HFF-Myc (cell line): Measurements from ENCODE around the gene POLR1E.

ENCODE experiments used
- DNase-seq: peaks from one replicate; pipeline ENCODE4 v3.0.0-alpha.2; 2011; ENCODE audit warnings: low read depth; ENCODE audit errors: extremely low read depth
- H3K4me3 ChIP-seq: replicated peaks from 2 replicates; pipeline ENCODE4 v1.5.1; 2011; ENCODE audit warnings: low read depth, mild to moderate bottlenecking, control low read depth, low read length
- TF ChIP-seq, protein P1 (sequence below): IDR thresholded peaks from 2 replicates; pipeline ENCODE4 v1.5.1; 2012; ENCODE audit warnings: mild to moderate bottlenecking, low read depth, low read length, control low read depth; ENCODE audit errors: missing control alignments

Gene POLR1E

DNA sequence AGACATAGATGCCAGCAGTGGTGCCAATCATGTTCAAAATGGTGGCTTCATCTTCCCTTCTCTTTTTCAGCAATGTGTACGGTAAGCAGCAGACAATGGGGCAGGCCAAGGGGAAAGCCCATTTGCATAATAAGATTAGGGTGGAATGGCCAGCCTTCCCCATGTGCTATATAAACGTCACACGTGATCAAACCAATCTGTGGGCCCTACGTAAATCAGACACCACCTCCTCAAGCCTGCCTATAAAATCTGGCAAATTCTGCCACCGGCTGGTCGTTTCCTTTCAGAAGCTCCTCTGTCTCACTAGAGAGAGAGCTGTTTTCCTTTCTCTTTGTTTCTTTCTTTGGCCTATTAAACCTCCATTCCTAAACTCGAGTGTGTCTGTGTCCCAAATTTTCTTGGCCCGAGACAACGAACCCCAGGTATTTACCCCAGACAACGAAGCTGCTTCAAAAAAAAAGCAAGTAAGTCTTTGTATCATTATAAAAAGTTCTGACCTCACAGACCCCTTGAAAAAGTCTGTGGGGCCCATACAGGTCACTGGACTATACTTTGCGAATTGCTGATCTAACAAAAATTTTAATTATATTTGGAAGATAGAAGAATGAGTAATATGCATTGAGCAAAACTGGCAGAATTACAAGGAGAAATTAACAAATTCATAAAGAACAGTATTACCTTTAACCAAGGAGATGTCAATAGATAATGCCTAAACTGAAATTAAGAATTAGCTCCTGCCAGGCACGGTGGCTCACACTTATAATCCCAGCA lies 35.7 kb upstream of the POLR1E start:
- TF ChIP-seq, protein P1, sequence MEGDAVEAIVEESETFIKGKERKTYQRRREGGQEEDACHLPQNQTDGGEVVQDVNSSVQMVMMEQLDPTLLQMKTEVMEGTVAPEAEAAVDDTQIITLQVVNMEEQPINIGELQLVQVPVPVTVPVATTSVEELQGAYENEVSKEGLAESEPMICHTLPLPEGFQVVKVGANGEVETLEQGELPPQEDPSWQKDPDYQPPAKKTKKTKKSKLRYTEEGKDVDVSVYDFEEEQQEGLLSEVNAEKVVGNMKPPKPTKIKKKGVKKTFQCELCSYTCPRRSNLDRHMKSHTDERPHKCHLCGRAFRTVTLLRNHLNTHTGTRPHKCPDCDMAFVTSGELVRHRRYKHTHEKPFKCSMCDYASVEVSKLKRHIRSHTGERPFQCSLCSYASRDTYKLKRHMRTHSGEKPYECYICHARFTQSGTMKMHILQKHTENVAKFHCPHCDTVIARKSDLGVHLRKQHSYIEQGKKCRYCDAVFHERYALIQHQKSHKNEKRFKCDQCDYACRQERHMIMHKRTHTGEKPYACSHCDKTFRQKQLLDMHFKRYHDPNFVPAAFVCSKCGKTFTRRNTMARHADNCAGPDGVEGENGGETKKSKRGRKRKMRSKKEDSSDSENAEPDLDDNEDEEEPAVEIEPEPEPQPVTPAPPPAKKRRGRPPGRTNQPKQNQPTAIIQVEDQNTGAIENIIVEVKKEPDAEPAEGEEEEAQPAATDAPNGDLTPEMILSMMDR: no peak
- DNase-seq: no peak
- no peak overlapping the region for H3K4me3 ChIP-seq

DNA sequence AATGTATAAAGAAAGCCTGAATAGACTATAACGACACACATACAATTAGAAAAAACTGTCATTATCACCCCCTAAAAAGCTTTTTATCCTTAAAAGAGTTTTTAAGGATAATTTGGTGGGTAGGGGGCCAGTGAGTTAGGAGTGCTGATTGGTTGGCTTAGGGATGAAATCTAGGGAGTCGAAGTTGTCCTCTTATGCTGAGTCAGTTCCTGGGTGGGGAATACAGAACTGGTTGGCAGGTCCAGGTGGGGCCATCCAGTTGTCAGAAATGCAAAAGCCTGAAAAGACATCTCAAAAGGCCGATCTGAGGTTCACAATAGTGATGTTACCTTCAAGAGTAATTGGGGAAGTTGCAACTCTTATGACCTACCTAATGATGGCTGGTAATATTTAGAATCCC lies 34.1 kb upstream of the POLR1E start:
- DNase-seq: no peak
- H3K4me3 ChIP-seq: no peak overlapping the region
- TF ChIP-seq, protein P1: no peak

DNA sequence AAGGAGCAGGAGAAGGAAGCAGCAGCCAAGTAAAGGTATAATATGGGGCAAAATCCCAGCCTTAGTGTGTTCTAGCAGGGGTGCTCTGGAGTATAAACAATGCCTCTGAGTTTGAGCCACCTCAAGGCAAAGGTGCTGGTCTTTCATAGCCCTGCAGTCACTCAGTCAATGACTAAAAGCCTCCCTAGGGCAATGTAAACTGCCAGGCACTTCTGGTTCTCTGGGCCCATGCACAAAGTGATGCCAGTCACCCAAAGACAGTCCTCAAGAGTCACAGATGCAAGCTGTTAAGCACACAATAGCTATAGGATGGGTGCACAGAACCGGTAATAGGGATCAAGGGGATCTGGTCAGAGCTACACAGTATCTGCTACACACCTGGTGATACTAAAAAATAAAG lies 33.1 kb upstream of the POLR1E start:
- TF ChIP-seq, protein P1: no peak
- no peak for DNase-seq
- H3K4me3 ChIP-seq: no peak overlapping the region

DNA sequence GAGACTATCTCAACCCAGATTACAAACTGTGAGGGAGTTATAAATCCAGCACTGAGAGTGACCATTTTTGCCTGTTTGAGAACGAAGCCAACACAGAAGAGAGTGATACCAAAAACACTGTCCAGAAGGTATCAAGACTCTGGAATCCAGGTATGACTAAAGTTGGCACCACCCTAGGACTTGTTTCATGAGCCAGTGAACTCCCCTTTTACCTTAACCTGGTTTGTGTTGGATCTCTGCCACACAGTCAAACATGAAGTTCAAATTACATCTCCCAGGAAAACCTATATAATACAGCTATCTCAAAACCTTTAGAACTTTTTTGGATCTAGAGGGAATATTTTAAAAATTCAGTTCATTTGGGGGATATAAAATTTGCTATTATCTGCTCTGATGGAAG lies 31.9 kb upstream of the POLR1E start:
- TF ChIP-seq, protein P1: no peak
- DNase-seq: no peak
- H3K4me3 ChIP-seq: no peak overlapping the region

DNA sequence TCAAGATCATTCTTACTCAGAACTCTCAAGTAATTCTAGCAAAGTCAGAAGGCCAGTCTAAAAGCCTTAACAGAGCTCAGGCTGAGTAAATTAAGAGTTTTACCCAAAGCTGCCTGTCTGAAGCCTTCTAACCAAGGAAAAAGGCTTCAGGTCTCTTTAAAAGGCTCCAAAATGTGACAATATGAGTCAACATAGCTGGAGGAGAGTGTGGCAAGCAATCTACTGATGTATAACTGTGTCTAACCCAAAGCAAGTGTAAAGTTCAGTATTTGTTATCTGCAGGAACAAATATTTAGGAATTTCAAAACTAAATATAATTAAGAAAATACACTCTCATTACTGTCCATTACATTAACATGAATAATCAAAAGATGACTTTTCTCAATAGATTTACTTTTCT lies 31.5 kb upstream of the POLR1E start:
- no peak for DNase-seq
- TF ChIP-seq, protein P1: no peak
- no peak overlapping the region for H3K4me3 ChIP-seq

DNA sequence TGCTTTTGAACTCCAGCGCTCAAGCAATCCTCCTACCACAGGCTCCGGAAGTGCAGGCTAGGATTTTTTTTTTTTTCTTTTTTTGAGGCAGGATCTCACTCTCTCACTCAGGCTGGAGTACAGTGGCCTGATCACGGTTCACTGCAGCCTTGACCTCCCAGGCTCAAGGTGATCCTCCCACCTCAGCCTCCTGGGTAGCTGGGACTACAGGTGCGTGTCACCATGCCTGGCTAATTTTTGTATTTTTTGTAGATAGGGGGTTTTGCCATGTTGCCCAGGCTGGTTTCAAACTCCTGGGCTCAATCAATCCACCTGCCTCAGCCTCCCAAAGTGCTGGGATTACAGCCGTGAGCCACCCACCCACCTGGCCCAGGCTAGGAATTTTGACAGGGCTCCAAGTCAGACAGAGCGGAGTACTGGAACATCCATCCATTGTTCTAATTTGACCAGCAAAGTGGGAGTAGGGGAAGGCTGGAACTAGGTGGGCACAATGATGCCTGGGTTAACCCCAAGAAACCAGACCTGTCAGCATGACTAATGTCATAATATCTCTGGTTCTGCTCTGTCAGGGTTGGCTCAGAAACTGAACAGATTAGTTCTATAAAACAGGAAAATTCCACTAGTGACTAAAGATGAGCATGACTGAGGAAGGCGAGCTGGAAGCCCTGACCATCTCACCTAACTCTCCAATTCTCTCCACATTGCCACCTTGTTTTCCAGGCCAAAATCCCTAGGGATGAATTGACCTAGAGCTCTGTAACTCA lies 29.7 kb upstream of the POLR1E start:
- TF ChIP-seq, protein P1: no peak
- DNase-seq: no peak
- H3K4me3 ChIP-seq: no peak overlapping the region
